ENCODE measurements around the gene ANKRD27. TPM values are rescaled to one million over a fixed set of nuclear protein-coding genes. Genes with fewer than 3 reads are reported as not detected.

The ANKRD27 gene
- total RNA-seq, 2 donors from 2014 or later, result 47.3 to 55.6 TPM

- peaks cover 5 to 7% of the 10 kb centered on the region in 2 donors for H3K4me1 Mint-ChIP-seq (ENCODE audit: low read depth in 2 of 2)
- H3K9me3 Mint-ChIP-seq, result no peaks in the 10 kb centered on the region
- no peak for DNase-seq (ENCODE audit: low spot score)
- H3K27me3 Mint-ChIP-seq, result peaks cover 7% of the 10 kb centered on the region in 2 donors
- H3K4me3 Mint-ChIP-seq, result no peak overlapping the region
- H3K27ac Mint-ChIP-seq, result no peak overlapping the region
- no peaks in the 10 kb centered on the region for H3K36me3 Mint-ChIP-seq
- ATAC-seq, result no peak
Observed at GRCh38 chr19:32566246-32566830, 108.6 kb downstream of the ANKRD27 start.

- ATAC-seq (no peak), DNase-seq (ENCODE audit: low spot score) (no peak)
- H3K27me3 Mint-ChIP-seq, result no peaks in the 10 kb centered on the region
- H3K4me3 Mint-ChIP-seq, result no peak overlapping the region
- H3K9me3 Mint-ChIP-seq, result no peaks in the 10 kb centered on the region
- no peak overlapping the region for H3K27ac Mint-ChIP-seq
- H3K36me3 Mint-ChIP-seq, result no peaks in the 10 kb centered on the region
- no peaks in the 10 kb centered on the region for H3K4me1 Mint-ChIP-seq (ENCODE audit: low read depth in 2 of 2)
Observed at GRCh38 chr19:32563761-32564160, 111.2 kb downstream of the ANKRD27 start.

- H3K27me3 Mint-ChIP-seq, result no peaks in the 10 kb centered on the region
- no peak overlapping the region for H3K27ac Mint-ChIP-seq
- H3K36me3 Mint-ChIP-seq, result no peaks in the 10 kb centered on the region
- no peak overlapping the region for H3K4me3 Mint-ChIP-seq
- ATAC-seq, result no peak
- H3K9me3 Mint-ChIP-seq, result no peaks in the 10 kb centered on the region
- no peaks in the 10 kb centered on the region for H3K4me1 Mint-ChIP-seq (ENCODE audit: low read depth in 2 of 2)
- no peak for DNase-seq (ENCODE audit: low spot score)
Observed at GRCh38 chr19:32558607-32559228, 116.3 kb downstream of the ANKRD27 start.

GRCh38 chr19:32555786-32556185 is 119.2 kb downstream of the ANKRD27 start:
- Mint-ChIP-seq H3K9me3 (no peaks in the 10 kb centered on the region), H3K36me3 (no peaks in the 10 kb centered on the region), H3K27me3 (no peaks in the 10 kb centered on the region), H3K4me1 (ENCODE audit: low read depth in 2 of 2) (no peaks in the 10 kb centered on the region), H3K4me3 (no peak overlapping the region), H3K27ac (no peak overlapping the region)
- ATAC-seq (no peak), DNase-seq (ENCODE audit: low spot score) (no peak)

GRCh38 chr19:32550666-32551065 is 124.3 kb downstream of the ANKRD27 start:
- DNase-seq (ENCODE audit: low spot score) (no peak), ATAC-seq (no peak)
- Mint-ChIP-seq H3K4me1 (ENCODE audit: low read depth in 2 of 2) (no peaks in the 10 kb centered on the region), H3K9me3 (no peaks in the 10 kb centered on the region), H3K27me3 (no peaks in the 10 kb centered on the region), H3K36me3 (no peaks in the 10 kb centered on the region), H3K4me3 (no peak overlapping the region), H3K27ac (no peak overlapping the region)

Other genes with a start within 250 kb of the ANKRD27 start
- gene PDCD5, start 94.0 kb downstream of the ANKRD27 start, total RNA-seq, result 10 to 100 TPM; 71.8 to 80.9 TPM
- gene RGS9BP, start 668 bp upstream of the ANKRD27 start, total RNA-seq, result under 1 TPM in 1 of 2 donors, not detected in 1; 0.20 TPM
- 10 to 100 TPM; 19.6 to 21.7 TPM for gene NUDT19, start 16.6 kb upstream of the ANKRD27 start, total RNA-seq
- gene TDRD12, start 44.6 kb upstream of the ANKRD27 start, total RNA-seq, result under 1 TPM in 1 of 2 donors, not detected in 1; 0.29 TPM
- gene SLC7A9, start 194.6 kb upstream of the ANKRD27 start, total RNA-seq, result under 1 TPM in 1 of 2 donors, not detected in 1; 0.31 TPM